ENCODE data around the gene RFXANK.
A peak's percentile ranks its signal among the peaks of the same experiment; 100 is the strongest.

Gene RFXANK, protein sequence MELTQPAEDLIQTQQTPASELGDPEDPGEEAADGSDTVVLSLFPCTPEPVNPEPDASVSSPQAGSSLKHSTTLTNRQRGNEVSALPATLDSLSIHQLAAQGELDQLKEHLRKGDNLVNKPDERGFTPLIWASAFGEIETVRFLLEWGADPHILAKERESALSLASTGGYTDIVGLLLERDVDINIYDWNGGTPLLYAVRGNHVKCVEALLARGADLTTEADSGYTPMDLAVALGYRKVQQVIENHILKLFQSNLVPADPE

DNA sequence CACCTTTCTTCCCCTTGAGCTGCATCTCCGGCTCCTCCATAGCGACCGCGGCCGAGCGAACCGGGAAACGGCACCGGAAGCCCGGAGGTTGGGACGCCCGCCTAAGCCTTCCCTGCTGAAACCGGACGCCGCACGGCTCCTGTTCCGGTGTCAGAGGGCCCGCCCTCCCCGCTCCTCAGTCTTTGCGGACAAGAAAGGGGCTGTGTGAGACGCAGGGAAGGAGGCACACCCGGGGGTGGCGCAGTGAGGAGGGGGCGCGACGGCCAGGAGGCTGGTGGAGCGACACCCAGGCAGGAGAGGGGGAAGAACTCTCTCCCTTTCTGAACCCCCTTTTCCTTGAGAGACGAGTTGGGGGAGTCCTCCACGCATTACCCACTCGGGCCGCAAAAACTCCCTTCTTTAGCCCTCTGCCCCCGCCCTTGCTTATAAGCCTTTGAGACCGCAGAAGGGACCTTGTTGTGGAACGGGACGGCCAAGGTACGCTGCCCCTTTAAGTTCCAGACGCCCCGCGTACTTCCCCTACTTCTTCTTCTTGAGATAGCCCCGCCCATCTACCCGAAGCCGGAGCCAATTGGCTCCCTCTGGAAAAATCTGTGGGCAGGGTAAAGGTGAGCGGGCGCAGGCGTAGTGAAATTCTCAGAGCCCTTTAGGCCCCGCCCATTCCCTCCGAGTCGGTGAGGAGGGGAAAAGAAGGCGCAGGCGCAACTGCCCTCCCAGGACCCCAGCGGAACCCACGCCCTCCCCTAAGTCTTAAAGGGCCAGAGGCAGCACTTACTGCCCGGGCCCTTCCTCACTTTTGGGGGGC lies at the start of gene RFXANK, which contains the start of gene BORCS8:
RFXANK (plus strand) TSS at position 181 of the 805 bp plus-strand sequence. CDS start 1,689 bp downstream, outside the sequence.
BORCS8 (minus strand) TSS at position 75 of the 805 bp plus-strand sequence; CDS start at position 40, 35 bp downstream.
- peak within 1 kb of the TSS; percentile 96 for H3K27ac ChIP-seq (ENCODE audit: low read length)

DNA sequence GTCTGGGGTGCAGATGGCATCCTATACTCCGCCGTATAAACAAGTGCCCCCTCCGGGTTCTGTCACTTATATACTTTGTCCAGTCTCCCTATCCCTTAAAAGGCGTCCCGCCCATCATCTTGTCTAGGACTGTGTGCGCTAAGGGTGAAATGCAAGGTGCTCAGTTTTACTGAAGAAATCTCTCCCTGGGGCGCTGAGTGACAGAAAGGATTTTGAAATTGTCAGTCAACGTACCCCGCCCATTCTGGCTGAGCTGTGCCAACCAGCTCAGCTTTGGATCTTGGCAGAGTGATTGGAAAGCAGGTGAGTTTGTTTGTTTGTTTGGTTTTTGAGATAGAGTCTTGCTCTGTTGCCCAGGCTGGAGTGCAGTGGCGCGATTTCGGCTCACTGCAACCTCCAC lies 49.7 kb upstream of the RFXANK start:
- Histone ChIP-seq H3K4me3 (ENCODE audit: low read length) (no peak overlapping the region), H3K9ac (ENCODE audit: low read length) (no peak overlapping the region), H3K36me3 (replicated peaks; ENCODE audit: low read depth, low read length) (peaks cover 2% of the 10 kb centered on the region), H3K4me1 (ENCODE audit: low read length) (peaks cover 29% of the 10 kb centered on the region), H2AFZ (ENCODE audit: low read depth, low read length) (no peak overlapping the region), H3K9me3 (ENCODE audit: insufficient read depth, low read length) (no peaks in the 10 kb centered on the region), H4K20me1 (ENCODE audit: insufficient read depth, low read length) (no peaks in the 10 kb centered on the region), H3K27ac (ENCODE audit: low read length) (no peak overlapping the region), H3K4me2 (ENCODE audit: low read length) (no peak overlapping the region), H3K27me3 (ENCODE audit: low read depth, low read length) (no peaks in the 10 kb centered on the region), H3K79me2 (ENCODE audit: low read length) (peaks cover 8% of the 10 kb centered on the region)
- TF ChIP-seq EZH2phosphoT487 (IDR thresholded peaks at IDR 0.05; ENCODE audit: low read depth): no peak
- TF ChIP-seq, protein P1, sequence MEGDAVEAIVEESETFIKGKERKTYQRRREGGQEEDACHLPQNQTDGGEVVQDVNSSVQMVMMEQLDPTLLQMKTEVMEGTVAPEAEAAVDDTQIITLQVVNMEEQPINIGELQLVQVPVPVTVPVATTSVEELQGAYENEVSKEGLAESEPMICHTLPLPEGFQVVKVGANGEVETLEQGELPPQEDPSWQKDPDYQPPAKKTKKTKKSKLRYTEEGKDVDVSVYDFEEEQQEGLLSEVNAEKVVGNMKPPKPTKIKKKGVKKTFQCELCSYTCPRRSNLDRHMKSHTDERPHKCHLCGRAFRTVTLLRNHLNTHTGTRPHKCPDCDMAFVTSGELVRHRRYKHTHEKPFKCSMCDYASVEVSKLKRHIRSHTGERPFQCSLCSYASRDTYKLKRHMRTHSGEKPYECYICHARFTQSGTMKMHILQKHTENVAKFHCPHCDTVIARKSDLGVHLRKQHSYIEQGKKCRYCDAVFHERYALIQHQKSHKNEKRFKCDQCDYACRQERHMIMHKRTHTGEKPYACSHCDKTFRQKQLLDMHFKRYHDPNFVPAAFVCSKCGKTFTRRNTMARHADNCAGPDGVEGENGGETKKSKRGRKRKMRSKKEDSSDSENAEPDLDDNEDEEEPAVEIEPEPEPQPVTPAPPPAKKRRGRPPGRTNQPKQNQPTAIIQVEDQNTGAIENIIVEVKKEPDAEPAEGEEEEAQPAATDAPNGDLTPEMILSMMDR (IDR thresholded peaks at IDR 0.05; ENCODE audit: low read depth, low read length): no peak

More for the DNA sequence above, at the start of gene RFXANK, which contains the start of gene BORCS8:
- peaks cover 54% of the 10 kb centered on the region for H3K79me2 ChIP-seq (ENCODE audit: low read length)
- peak within 1 kb of the TSS; percentile 94 for H3K4me3 ChIP-seq (ENCODE audit: low read length)
- H3K9ac ChIP-seq (ENCODE audit: low read length): peak within 1 kb of the TSS; percentile 100
- H3K27me3 ChIP-seq (ENCODE audit: low read depth, low read length): no peaks in the 10 kb centered on the region
- peaks cover 14% of the 10 kb centered on the region for H3K4me1 ChIP-seq (ENCODE audit: low read length)
- H3K4me2 ChIP-seq (ENCODE audit: low read length): peak within 1 kb of the TSS; percentile 93
- no peaks in the 10 kb centered on the region for H3K9me3 ChIP-seq (ENCODE audit: insufficient read depth, low read length)
- H2AFZ ChIP-seq (ENCODE audit: low read depth, low read length): peak within 1 kb of the TSS; percentile 95
- H4K20me1 ChIP-seq (ENCODE audit: insufficient read depth, low read length): no peaks in the 10 kb centered on the region
- peaks cover 26% of the 10 kb centered on the region for H3K36me3 ChIP-seq (replicated peaks; ENCODE audit: low read depth, low read length)
- TF ChIP-seq, protein P1 (IDR thresholded peaks at IDR 0.05; ENCODE audit: low read depth, low read length): no peak
- TF ChIP-seq EZH2phosphoT487 (IDR thresholded peaks at IDR 0.05; ENCODE audit: low read depth): no peak

DNA sequence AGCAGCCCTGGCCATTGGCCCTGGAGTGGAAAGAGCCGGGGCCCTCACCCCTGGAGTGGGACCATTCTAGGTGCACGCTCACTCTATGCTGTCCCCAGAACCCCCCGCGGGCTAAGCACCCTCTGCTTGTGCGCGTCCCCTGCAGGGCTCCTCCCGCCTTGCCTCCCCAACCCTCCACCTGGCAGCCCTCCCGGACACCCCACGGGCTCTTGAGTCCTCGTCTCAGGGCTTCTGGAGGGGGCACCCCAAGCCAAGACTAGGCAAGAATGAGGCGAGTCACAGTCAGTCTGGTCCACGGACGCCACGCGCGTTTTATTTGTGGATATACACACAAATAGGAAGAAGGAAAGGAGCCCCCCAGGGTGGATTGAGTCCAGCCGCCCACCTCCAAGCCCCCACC lies 46.8 kb upstream of the RFXANK start:
- Histone ChIP-seq H3K79me2 (ENCODE audit: low read length) (no peaks in the 10 kb centered on the region), H3K9ac (ENCODE audit: low read length) (no peak overlapping the region), H3K4me3 (ENCODE audit: low read length) (no peak overlapping the region), H3K36me3 (replicated peaks; ENCODE audit: low read depth, low read length) (peaks cover 3% of the 10 kb centered on the region), H2AFZ (ENCODE audit: low read depth, low read length) (no peak overlapping the region), H3K9me3 (ENCODE audit: insufficient read depth, low read length) (no peaks in the 10 kb centered on the region), H4K20me1 (ENCODE audit: insufficient read depth, low read length) (no peaks in the 10 kb centered on the region), H3K4me1 (ENCODE audit: low read length) (peaks cover 22% of the 10 kb centered on the region), H3K27ac (ENCODE audit: low read length) (no peak overlapping the region), H3K27me3 (ENCODE audit: low read depth, low read length) (no peaks in the 10 kb centered on the region), H3K4me2 (ENCODE audit: low read length) (no peak overlapping the region)
- TF ChIP-seq, protein P1 (IDR thresholded peaks at IDR 0.05; ENCODE audit: low read depth, low read length): no peak
- TF ChIP-seq EZH2phosphoT487 (IDR thresholded peaks at IDR 0.05; ENCODE audit: low read depth): no peak

Measured in OCI-LY3 (cell line).